Mucosa of descending colon (tissue), 3 donors: ENCODE data around the gene ESYT2. TPM values are rescaled to one million over a fixed set of nuclear protein-coding genes. Genes with fewer than 3 reads are reported as not detected.
A peak's percentile ranks its signal among the peaks of the same experiment; 100 is the strongest.

Experiments used
- ATAC-seq: fragments of 200-7000 bp; cut with Tn5 transposase; one replicate; pipeline ENCODE4 v1.9.1; 2020; ENCODE audit warnings: mild to moderate bottlenecking, moderate library complexity
- DNase-seq, 3 donors: peaks; one replicate each; pipeline ENCODE4 v3.0.0-alpha.2; 2020
- H3K36me3 ChIP-seq: fragments of 200-600 bp; one replicate; pipeline ENCODE4 v1.8.0; 2021; ENCODE audit warnings: low read depth, mild to moderate bottlenecking
- H3K4me1 ChIP-seq: fragments of 200-600 bp; one replicate; pipeline ENCODE4 v1.8.0; 2021; ENCODE audit warnings: low read depth, mild to moderate bottlenecking
- H3K4me3 ChIP-seq: fragments of 200-600 bp; one replicate; pipeline ENCODE4 v1.8.0; 2021; ENCODE audit warnings: mild to moderate bottlenecking
- H3K9me3 ChIP-seq: fragments of 200-600 bp; one replicate; pipeline ENCODE4 v1.8.0; 2021; ENCODE audit warnings: mild to moderate bottlenecking
- CTCF ChIP-seq: fragments of 200-600 bp; IDR thresholded peaks from one replicate; pipeline ENCODE4 v1.8.0; 2022; ENCODE audit warnings: antibody characterized with exemption, mild to moderate bottlenecking
- intact Hi-C, 2 donors: fragments of 100-400 bp; cut with DNase I in 1 of 2; cut with micrococcal nuclease in 1 of 2; formaldehyde crosslinking; loops; one replicate each; pipeline versions ENCODE4 v1.11.0 to v1.11.1; 2022; cut with DNase I, micrococcal nuclease
- total RNA-seq, 3 donors: library from RNA; stranded (reverse); fragmentation: NEBNext Ultra II Directional in 2 of 3; extraction: Animal tissue kit (Norgen Biotek cat#: 25700) in 2 of 3; gene quantifications; one replicate each; pipeline versions ENCODE4 v1.2.1 to v1.2.4, GENCODE V29; 2021 to 2023
- donor health status: DM: no; HTN: no; CAD: no; lungs with moderate emphysema.
- donor health status: DM: no; HTN: no; CAD: no.
- donor health status: DM: no; HTN: yes; CAD: no.

Gene ESYT2
- total RNA-seq, 3 donors from 2014 or later: 66.8 to 89.3 (median 69.0) TPM

GRCh38 chr7:158720112-158720511, 109.2 kb downstream of the ESYT2 start:
- ATAC-seq (no peak), DNase-seq (no peak)
- intact Hi-C loops: no loop called here
- no peak for TF ChIP-seq CTCF
- Histone ChIP-seq H3K36me3 (no peaks in the 10 kb centered on the region), H3K4me3 (no peak overlapping the region), H3K4me1 (no peaks in the 10 kb centered on the region), H3K9me3 (no peaks in the 10 kb centered on the region)

GRCh38 chr7:158716802-158717201, 112.5 kb downstream of the ESYT2 start:
- DNase-seq (no peak), ATAC-seq (no peak)
- Histone ChIP-seq H3K36me3 (no peaks in the 10 kb centered on the region), H3K9me3 (no peaks in the 10 kb centered on the region), H3K4me3 (no peak overlapping the region), H3K4me1 (no peaks in the 10 kb centered on the region)
- no peak for TF ChIP-seq CTCF
- intact Hi-C loops: no loop called here

GRCh38 chr7:158710651-158711102, 118.6 kb downstream of the ESYT2 start:
- no peaks in the 10 kb centered on the region for H3K9me3 ChIP-seq
- H3K36me3 ChIP-seq: no peaks in the 10 kb centered on the region
- DNase-seq (no peak), ATAC-seq (peak; percentile 34)
- TF ChIP-seq CTCF: no peak
- H3K4me3 ChIP-seq: no peak overlapping the region
- peaks cover 5% of the 10 kb centered on the region for H3K4me1 ChIP-seq
- intact Hi-C loops: no loop called here

- H3K4me3 ChIP-seq: no peak overlapping the region
- H3K4me1 ChIP-seq: peaks cover 5% of the 10 kb centered on the region
- intact Hi-C loops: no loop called here
- ATAC-seq (no peak), DNase-seq (no peak)
- TF ChIP-seq CTCF: no peak
- no peaks in the 10 kb centered on the region for H3K9me3 ChIP-seq
- H3K36me3 ChIP-seq: no peaks in the 10 kb centered on the region
Measured at GRCh38 chr7:158707610-158708009, 121.7 kb downstream of the ESYT2 start.

GRCh38 chr7:158706710-158707590, 122.4 kb downstream of the ESYT2 start:
- Histone ChIP-seq H3K4me1 (peaks cover 5% of the 10 kb centered on the region), H3K36me3 (no peaks in the 10 kb centered on the region), H3K4me3 (no peak overlapping the region), H3K9me3 (no peaks in the 10 kb centered on the region)
- TF ChIP-seq CTCF: no peak
- DNase-seq (no peak), ATAC-seq (no peak)
- intact Hi-C loops: no loop called here
